ENCODE data around the gene KIF21A.

DNA sequence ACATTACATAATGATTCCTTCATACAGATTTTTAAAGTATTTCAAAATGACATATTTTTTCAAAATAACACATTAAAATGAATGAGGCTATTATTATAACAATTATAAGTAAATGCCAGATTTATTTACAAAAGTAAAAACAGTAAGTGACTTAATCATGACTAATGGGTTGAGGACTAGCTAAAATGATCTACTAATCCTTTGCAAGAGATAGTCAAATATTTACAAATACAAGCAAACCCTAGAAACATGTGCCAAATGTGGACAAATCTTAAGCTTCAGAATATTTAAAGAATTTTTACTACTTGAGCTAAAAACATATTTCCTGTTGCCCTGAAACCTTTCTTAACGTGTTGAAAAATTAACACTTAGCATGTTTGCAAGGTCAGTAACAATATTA is 74.8 kb downstream of the KIF21A start:
- TF ChIP-seq, protein P1, sequence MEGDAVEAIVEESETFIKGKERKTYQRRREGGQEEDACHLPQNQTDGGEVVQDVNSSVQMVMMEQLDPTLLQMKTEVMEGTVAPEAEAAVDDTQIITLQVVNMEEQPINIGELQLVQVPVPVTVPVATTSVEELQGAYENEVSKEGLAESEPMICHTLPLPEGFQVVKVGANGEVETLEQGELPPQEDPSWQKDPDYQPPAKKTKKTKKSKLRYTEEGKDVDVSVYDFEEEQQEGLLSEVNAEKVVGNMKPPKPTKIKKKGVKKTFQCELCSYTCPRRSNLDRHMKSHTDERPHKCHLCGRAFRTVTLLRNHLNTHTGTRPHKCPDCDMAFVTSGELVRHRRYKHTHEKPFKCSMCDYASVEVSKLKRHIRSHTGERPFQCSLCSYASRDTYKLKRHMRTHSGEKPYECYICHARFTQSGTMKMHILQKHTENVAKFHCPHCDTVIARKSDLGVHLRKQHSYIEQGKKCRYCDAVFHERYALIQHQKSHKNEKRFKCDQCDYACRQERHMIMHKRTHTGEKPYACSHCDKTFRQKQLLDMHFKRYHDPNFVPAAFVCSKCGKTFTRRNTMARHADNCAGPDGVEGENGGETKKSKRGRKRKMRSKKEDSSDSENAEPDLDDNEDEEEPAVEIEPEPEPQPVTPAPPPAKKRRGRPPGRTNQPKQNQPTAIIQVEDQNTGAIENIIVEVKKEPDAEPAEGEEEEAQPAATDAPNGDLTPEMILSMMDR (IDR thresholded peaks at IDR 0.05; ENCODE audit: low read depth, low read length): no peak
- TF ChIP-seq EZH2phosphoT487 (IDR thresholded peaks at IDR 0.05; ENCODE audit: low read depth): no peak
